Dedifferentiated amniotic fluid mesenchymal stem cell (primary cell): ENCODE data around the gene NASP.

ENCODE experiments used
- DNase-seq: peaks from one replicate; pipeline ENCODE4 v3.0.0-alpha.2; 2016; ENCODE audit errors: extremely low spot score

NASP gene

DNA sequence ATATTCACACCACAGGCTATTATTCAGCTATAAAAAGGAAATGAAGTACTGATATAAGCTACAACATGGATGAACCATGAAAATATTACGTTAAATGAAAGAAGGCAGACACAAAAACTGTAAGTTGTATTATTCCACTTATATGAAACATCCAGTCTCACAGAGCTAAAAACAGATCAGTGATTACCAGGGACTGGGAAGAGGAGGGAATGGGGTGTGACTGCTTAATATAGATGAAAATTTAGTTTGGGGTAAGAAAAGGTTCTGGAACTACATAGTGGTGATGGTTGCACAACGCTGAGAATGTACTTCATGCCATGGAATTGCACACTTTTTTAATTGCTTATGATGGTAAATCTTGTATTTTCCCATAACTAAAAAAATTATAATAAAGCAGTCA, 83.0 kb downstream of the NASP start:
- no peak for DNase-seq

DNA sequence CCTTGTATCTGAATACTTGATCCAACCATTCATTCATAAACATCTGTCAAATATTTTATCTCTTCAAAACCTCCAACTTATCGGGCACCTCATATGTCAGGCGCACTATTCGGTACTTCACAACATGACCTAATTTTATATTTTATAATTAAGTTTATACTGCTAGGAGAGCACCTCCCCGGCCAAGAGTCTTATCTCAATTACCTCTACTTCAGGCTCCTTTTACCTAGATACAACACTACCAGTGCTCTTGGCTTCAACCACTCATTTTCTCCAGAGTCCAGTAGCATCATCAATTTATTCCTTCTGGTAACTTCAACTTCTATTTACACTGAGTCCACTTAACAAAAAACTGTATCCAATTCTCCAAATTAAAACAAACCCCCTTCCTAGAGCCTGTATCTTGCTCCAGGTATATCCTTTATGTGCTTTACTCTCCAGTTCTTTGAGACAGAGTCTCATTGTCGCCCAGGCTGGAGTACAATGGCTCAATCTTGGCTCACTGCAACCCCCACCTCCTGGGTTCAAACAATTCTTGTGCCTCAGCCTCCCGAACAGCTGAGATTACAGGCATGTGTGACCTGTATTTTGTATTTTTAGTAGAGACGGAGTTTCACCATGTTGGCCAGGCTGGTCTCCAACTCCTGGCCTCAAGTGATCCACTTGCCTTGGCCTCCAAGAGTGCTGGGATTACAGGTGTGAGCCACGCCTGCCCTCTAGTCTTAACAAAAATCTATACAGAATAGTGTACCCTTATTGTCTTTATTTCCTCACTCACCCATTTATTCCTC, 83.7 kb downstream of the NASP start:
- DNase-seq: no peak
